C1 segment of cervical spinal cord (tissue), 14 donors: ENCODE results near the gene SOX4.

Experiments
- DNase-seq, 14 donors: peaks; one replicate each; lab custom pipeline; 2025; lab: John Stamatoyannopoulos, UW

SOX4 gene

DNA sequence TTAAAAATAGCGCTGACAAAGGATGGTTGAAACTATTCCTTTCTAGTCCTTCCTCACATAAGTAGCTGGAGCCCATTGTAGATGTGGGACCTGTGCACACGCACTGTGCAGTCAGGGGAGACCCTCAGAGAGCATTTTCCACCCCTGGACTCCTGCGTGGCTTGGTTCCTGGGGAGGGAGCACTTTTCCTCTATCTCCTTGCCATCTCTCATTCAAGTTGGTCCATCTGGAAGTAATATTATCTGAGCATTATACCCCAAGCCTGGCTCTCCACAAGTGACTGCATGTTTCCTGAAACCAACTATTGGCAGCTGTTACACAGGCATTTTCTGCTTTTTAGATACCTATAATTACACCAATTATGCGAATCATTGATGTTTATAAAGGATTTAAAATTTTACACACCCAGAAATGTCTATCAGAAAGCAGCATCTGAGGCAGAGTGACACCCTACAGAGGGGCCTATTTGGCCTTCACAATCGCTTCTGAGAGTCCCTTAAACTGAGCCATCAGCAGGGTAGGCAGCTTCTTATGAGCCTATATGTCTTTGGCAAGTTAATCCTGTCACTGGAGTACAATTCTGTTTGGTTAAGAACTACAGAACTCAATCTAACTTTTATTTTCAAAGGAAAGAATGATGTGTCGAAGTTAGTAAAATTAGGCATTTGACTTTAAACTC, 18.7 kb downstream of the SOX4 start:
- no peak for DNase-seq

- no peak for DNase-seq
These were observed 20.3 kb downstream of the SOX4 start for GRCh38 chr6:21613809-21614208.

GRCh38 chr6:21614226-21614625, 20.7 kb downstream of the SOX4 start:
- no peak for DNase-seq

DNA sequence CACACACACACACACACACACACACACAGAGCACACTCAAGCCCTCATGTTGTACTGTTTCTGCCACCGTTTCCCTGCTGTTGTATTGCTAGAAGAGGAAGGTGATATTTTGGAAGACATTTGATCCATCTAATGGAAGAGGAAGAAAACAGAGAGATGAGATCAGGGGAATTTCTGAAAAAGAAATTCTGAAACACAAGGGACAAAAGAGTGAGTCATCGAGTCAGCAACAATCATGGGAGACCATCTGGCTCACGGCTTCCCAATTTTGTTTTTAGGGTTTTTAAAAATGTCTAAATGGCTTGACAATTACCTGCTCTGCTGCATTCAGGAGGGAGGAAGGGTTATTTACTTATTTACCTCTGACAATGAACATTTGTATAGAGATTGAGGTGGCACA, 22.0 kb downstream of the SOX4 start:
- DNase-seq = no peak

- DNase-seq = no peak
These were observed 22.5 kb downstream of the SOX4 start for GRCh38 chr6:21616005-21616404.

- no peak for DNase-seq
These were observed 32.1 kb downstream of the SOX4 start for GRCh38 chr6:21625642-21626041.

- no peak for DNase-seq
These were observed 33.2 kb downstream of the SOX4 start for GRCh38 chr6:21626756-21627155.

GRCh38 chr6:21628160-21628559, 34.6 kb downstream of the SOX4 start:
- DNase-seq = no peak

DNA sequence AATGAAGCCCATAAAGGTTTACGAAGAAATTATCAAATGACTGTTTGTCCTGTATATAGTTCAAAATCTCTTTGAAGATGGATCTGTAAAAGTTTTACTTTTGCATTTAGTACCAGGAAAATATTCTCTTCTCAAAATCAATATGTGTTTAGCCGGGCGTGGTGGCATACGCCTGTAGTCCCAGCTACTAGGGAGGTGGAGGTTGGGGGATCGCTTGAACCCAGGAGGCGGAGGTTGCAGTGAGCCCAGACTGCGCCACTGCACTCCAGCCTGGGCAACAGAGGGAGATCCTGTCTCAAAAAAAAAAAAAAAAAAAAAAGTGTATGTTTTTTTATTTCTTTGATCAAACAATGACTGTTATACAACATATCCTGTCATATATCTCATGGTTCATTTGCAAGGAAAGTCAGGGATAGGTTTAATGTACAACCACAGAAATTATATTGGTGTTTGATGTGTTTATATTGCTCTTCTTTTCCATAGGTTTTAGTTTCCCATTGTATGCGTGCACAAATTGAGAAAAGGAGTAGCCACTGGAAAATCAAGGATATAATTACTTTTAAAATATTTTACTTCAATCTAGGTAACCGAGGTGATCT, 40.1 kb downstream of the SOX4 start:
- DNase-seq = no peak

GRCh38 chr6:21634582-21634981, 41.0 kb downstream of the SOX4 start:
- no peak for DNase-seq

- no peak for DNase-seq
These were observed 43.3 kb downstream of the SOX4 start for GRCh38 chr6:21636876-21637275.

GRCh38 chr6:21639316-21639715, 45.8 kb downstream of the SOX4 start:
- DNase-seq = no peak
